KG1 (cell line): Measurements from ENCODE around the gene XCL1.
"Not testable (repeated sequence)": the region's sequence is repeated elsewhere in the genome, so short reads cannot be mapped to it uniquely, and the experiment has no call there.

ENCODE experiments used
- DNase-seq: peaks from one replicate; lab custom pipeline; 2025; lab: John Stamatoyannopoulos, UW

XCL1 gene

DNA sequence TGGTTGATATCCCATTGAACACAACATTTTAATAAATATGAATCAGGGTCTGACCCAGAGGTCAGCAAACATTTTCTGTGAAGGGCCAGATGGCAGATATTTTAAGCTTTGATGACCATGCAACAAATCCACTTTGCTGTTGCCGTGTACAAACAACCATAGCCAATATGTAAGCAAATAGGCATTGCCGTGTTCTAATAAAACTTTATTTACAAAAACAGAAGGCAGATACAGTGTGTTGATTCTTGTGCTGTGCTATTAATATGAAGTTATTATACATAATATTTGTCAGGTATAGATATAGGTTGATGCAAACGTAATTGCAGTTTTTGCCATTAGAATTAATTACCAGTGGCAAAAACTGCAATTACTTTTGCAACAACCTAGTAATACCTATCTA lies 8.8 kb upstream of the XCL1 start:
- DNase-seq, result no peak

DNA sequence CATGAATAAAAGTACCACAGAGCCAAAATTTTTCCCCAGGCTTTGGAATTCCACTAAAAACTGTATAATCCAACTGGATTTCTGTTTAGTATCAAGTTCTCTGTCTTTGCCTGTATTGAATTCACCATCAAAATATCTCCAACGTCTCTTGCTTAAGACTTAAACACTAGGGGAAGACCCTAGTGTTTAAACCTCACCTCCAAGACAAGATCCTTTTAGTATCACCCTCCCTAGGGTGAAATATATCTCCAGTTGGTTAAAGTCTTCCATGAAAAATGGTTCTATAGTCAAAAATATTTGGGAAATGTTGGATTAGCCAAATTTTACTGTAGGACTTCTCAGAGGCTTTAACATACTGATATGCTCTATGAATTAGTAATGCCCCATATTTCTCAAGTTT lies 8.1 kb upstream of the XCL1 start:
- DNase-seq, result no peak

DNA sequence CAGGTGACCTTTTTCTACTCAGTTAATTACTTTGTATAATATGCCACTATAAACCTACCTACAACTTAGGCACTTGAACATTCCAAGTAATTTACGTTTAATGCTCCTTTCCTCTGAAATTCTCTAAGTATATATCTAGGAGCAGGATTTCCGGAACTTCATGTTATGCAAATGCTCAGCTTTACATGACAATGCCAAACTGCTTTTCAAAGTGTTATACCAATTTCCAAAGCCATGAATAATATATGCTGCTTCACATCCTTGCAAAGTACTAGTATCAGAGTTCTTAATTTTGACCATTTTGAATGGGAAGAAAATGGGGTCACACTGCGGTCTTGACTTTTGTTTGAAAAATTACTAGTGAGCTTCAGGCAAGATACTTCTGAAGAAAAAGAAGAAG lies 5.8 kb upstream of the XCL1 start:
- DNase-seq, result no peak

DNA sequence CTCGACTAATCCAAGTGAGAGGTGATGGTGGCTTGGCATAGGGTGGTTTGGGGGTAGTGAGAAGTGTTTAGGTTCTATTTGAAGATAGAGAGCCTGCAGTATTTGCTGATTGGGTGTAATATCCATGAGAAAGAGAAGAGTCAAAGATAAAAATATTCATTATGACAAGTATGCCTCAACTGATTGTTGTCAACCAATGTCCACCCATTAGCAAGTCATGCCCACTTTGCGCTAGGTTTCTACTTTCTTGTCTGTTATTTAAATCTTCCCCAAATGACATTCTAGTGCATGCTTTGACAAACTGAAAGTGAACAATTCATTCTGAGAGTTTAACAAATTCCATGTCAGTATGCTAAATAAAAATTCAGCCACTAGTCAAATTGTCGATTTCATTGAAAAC lies 3.8 kb upstream of the XCL1 start:
- no peak for DNase-seq

DNA sequence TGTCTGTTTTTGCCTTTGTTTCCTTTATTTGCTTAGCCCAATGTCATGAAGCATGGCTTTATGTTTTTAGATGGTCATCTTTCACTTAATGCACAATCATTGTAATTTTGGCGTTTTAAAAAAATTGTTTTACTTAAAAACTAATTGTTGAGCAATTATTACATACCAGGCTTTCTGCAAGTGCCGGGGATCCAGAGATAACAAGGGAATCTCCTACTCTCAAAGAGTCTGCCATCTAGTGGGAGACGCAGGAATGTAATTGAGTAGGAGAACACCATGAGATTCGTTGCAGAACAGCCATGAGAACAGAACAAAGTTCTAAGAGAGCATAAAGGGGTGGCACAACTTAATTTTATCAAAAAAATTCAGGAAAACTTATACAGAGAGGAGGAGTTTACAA lies 2.2 kb upstream of the XCL1 start:
- DNase-seq, result not testable (repeated sequence)

DNA sequence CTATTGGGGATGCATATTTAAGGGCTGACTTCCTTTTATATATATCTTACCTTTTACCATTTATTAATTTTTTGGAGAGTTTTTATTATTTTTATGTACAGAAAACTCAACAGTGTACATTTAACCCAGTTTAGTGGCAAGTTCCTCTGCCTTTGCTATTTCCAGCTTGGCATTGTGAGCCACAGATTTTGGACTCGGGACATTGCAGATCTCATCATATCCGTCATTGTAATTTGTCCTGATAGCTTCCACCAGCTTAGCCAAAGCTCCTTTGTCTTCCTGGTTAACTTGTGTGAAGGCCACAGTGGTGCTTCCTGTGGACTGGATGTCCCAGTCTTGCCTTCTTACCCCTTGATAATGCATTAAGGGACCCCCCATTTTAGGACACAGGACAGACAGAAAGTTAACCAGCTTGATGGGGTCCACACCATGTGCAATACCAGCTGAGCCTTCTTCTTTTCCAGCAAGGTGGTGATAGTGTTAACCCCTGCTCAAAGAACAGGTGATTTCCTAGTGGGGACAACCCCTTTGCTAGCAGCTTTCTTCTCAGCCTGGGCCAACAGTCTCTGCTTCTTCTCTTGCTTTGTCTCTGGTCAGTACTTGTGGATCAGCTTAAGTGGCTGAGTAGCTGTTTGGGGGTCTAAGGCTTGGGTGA lies 2.3 kb downstream of the XCL1 start:
- DNase-seq, result not testable (repeated sequence)

- DNase-seq, result not testable (repeated sequence)
Measured at GRCh38 chr1:168580290-168580689, 3.9 kb downstream of the XCL1 start.

- not testable (repeated sequence) for DNase-seq
Measured at GRCh38 chr1:168580991-168581390, 4.6 kb downstream of the XCL1 start.

- DNase-seq, result no peak
Measured at GRCh38 chr1:168581817-168582572, 5.6 kb downstream of the XCL1 start.

DNA sequence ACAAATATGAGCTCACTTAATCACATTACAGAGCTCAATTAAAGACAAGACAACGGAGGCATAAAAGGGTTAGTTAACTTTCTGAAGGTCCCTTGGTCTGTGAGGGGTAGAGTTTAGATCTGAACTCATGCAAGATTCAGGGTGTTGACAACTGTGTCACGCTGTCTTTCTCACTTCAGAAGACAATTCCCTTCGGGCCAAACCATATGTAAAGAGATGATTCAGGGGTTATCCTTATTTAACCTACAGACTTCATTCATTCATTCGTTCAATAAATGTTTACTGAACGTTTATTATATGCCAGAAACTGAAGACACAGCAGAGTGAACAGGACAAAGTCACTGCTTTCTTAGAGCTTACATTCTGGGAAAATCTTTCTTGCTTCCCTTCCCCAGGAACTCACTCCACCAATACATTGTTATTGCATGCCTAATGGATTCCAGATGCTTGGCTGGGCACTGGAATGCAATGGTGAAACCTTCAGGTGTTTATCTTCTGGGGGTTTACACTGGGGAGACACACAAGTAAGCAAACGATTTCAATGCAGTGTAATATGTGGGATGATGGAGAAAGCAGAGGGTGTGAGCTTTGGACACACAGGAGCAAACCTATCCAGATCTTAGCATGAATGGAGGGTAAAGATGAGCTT lies 6.4 kb downstream of the XCL1 start:
- no peak for DNase-seq

DNA sequence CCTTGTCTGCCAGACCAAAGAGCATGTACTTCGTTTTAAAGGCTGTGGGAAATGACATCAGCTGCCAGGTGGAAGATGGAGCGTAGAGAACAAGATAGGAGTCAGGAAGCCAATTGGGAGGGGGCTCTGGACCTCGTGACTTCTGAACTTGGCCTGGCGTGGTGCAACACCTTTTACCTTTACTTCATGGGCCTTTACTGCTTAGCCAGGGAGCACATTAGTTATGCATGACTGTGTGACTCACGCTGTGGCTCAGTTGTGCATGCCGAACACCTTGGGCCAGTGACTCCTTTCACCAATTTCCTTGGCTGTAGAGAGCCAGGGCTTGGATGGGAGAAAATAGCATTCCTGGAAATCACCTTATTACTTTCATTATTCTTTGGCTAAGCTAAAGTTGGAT lies 7.2 kb downstream of the XCL1 start:
- DNase-seq, result no peak

DNA sequence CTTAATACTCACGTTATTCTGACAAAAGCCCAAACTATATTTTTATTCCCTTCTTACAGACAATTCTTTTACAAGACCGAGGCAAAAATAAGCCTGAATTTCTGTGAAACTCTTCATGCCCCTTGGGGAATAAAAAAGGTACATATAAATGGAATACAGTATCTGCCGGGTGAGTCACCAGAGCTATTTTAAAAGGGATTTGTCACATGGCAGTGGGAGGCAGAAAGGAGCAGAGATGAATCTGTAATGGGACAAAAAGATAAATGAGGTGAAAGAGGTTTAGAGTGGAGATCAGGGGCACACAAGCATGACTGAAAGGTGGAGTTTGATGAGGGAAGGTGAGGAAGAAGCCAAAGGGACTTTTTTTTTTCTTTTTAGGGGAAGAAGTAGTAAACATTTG lies 8.8 kb downstream of the XCL1 start:
- DNase-seq, result no peak

GRCh38 chr1:168585937-168586336 lies 9.5 kb downstream of the XCL1 start:
- no peak for DNase-seq

DNA sequence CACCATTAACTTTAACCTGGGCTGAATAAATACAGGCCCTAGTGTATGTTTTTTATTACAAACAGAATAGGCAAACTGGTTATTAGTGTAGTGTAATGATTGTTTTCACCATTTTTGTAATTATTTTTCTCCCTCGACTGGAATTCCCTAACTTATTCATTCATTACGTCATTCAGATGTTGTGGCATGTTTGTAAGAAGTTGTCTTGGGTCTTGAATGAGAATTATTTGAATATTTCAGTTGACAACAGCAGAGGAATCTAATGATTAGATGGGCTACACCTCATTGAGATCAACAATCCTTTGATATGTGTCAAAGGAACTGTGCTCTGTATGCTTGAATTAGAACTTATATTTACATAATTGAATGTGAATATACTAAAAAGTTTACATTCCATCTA lies 12.8 kb downstream of the XCL1 start:
- no peak for DNase-seq

DNA sequence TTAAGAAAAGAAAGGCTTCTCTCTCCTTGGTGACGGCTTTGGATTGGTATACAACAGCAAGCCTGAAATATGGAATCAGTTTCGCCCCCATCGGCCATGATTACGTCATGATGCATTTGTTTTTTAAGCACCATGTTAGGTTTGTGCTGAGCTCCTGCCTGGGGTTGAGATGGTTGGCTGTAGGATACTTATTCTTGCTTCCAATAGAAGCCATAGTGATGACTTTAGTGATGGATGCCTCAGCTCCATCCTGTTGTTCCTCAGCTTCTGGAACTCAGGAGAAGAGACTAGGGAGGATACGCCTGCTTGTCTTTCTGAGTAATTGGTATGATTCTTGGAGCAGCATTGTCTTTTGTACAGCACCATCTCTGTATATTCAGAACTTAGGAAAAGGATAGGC lies 14.7 kb downstream of the XCL1 start:
- no peak for DNase-seq

GRCh38 chr1:168591641-168592250 lies 15.3 kb downstream of the XCL1 start:
- no peak for DNase-seq

DNA sequence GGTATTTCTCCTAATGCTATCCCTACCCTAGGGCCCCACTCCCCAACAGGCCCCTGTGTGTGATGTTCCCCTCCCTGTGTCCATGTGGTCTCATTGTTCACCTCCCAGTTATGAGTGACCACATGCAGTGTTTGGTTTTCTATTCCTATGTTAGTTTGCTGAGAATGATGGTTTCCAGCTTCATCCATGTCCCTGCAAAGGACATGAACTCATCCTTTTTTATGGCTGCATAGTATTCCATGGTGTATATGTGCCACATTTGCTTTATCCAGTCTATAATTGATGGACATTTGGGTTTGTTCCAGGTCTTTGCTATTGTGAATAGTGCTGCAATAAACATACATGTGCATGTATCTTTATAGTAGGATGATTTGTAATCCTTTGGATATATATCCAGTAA lies 19.0 kb downstream of the XCL1 start:
- not testable (repeated sequence) for DNase-seq

GRCh38 chr1:168598125-168598524 lies 21.7 kb downstream of the XCL1 start:
- no peak for DNase-seq

DNA sequence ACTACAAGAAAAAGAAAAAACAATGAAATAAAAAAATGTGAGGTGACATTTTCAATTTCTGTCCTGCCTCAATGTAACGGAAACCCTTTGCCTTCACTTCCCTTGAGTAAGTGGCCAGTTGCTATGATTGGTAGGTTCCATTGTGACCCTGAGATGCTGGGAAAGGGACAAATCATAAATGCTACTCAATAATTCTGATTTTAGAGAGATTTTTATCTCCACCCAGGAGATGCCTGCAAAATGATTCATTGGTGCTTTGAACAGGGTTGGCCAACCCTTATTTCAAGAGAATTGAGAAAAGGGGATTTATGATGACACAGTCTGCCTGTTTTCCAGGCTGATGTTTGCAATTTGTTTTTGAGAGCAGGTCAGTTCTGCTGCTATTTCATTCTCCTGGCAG lies 22.5 kb downstream of the XCL1 start:
- no peak for DNase-seq

DNA sequence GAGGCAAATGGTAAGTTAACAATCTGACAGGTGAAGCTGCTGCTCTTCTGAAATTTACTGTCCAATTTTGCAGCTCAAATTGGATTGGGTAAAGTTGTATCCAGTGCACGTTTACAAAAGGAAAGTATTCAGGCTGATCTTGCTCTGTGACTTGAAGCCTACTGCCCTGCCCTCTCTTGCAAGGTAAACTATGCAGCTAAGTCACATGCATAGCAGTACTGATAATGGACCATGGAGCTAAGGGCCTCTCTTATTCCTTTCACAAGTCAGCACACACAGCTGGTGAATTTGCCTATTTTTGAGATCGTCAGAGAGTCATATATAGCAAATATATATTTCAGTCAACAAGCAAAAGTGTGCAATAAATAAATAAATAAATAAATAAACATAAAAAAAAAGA lies 23.2 kb downstream of the XCL1 start:
- no peak for DNase-seq

GRCh38 chr1:168601051-168601450 lies 24.6 kb downstream of the XCL1 start:
- no peak for DNase-seq

- DNase-seq, result peak; percentile 62
Measured at GRCh38 chr1:168603501-168604110, 27.2 kb downstream of the XCL1 start.
